IMR-90 (cell line): ENCODE data around the gene TMEM131. TPM values are rescaled to one million over a fixed set of nuclear protein-coding genes. Genes with fewer than 3 reads are reported as not detected.

Source experiments
- ATAC-seq: fragments of 200-7000 bp; cut with Tn5 transposase; 2 replicates; pipeline ENCODE4 v1.9.1; 2020; ENCODE audit warnings: low read depth, mild to moderate bottlenecking, moderate library complexity
- BruUV-seq: library from RNA; stranded (reverse); fragments of 400-500 nt; replicated peaks from 2 replicates; lab custom pipeline; 2021; lab: Mats Ljungman, UMichigan
- CTCF ChIA-PET: fragments of 300-600 bp; formaldehyde crosslinking; extraction: SDS; loops from one replicate; lab custom pipeline; 2021; ENCODE audit warnings: antibody characterized with exemption; lab: Yijun Ruan, JAX
- POLR2A ChIA-PET: fragments of 300-600 bp; sonication (Branson Sonifier 250); formaldehyde crosslinking; loops from one replicate; lab custom pipeline; 2022; ENCODE audit warnings: antibody characterized with exemption; ENCODE audit not compliant: unreplicated experiment; lab: Charles Lee
- DNase-seq: peaks from one replicate; pipeline ENCODE4 v3.0.0; 2013
- H2AFZ ChIP-seq: replicated peaks from 2 replicates; pipeline ENCODE3; 2013; ENCODE audit warnings: low read length, mild to moderate bottlenecking; ENCODE audit not compliant: poor library complexity
- H2AK5ac ChIP-seq: 2 replicates; pipeline ENCODE4 v1.6.1; 2013; ENCODE audit warnings: low read depth, low read length, inconsistent platforms
- H2AK9ac ChIP-seq: replicated peaks from 2 replicates; pipeline ENCODE3; 2013; ENCODE audit warnings: mild to moderate bottlenecking, low read depth, low read length, moderate library complexity; ENCODE audit not compliant: poor library complexity
- H2BK120ac ChIP-seq: 2 replicates; pipeline ENCODE4 v1.6.1; 2013; ENCODE audit warnings: low read depth, low read length, inconsistent platforms
- H2BK15ac ChIP-seq: 3 replicates; pipeline ENCODE4 v1.6.1; 2013; ENCODE audit warnings: low read depth, low read length, inconsistent platforms
- H2BK20ac ChIP-seq: 2 replicates; pipeline ENCODE4 v1.6.1; 2013; ENCODE audit warnings: low read depth, mild to moderate bottlenecking, inconsistent platforms, low read length, moderate library complexity
- H2BK5ac ChIP-seq: 2 replicates; pipeline ENCODE4 v1.6.1; 2013; ENCODE audit warnings: mild to moderate bottlenecking, low read depth, low read length, inconsistent platforms; ENCODE audit not compliant: poor library complexity, severe bottlenecking
- H3K14ac ChIP-seq: replicated peaks from 2 replicates; pipeline ENCODE4 v1.6.1; 2013; ENCODE audit warnings: low read depth, low read length, inconsistent platforms
- H3K18ac ChIP-seq: 2 replicates; pipeline ENCODE4 v1.6.1; 2013; ENCODE audit warnings: low read depth, low read length, control low read depth
- H3K23ac ChIP-seq: 2 replicates; pipeline ENCODE4 v1.6.1; 2013; ENCODE audit warnings: low read depth, low read length, inconsistent platforms
- H3K27ac ChIP-seq: 2 replicates; pipeline ENCODE4 v1.5.1; 2013; ENCODE audit warnings: mild to moderate bottlenecking, control low read depth, low read length; ENCODE audit not compliant: insufficient read depth
- H3K27me3 ChIP-seq: 2 replicates; pipeline ENCODE4 v1.6.1; 2013; ENCODE audit warnings: low read length; ENCODE audit not compliant: control insufficient read depth, insufficient read depth
- H3K36me3 ChIP-seq: 2 replicates; pipeline ENCODE4 v1.6.1; 2013; ENCODE audit warnings: low read length, mixed read lengths; ENCODE audit not compliant: control insufficient read depth, insufficient read depth
- H3K4ac ChIP-seq: 2 replicates; pipeline ENCODE4 v1.6.1; 2013; ENCODE audit warnings: low read depth, low read length, inconsistent platforms
- H3K4me1 ChIP-seq: 2 replicates; pipeline ENCODE4 v1.6.1; 2013; ENCODE audit warnings: low read length, mixed read lengths; ENCODE audit not compliant: control insufficient read depth, insufficient read depth
- H3K4me2 ChIP-seq: 2 replicates; pipeline ENCODE4 v1.6.1; 2013; ENCODE audit warnings: low read depth, mild to moderate bottlenecking, control low read depth, low read length, moderate library complexity
- H3K4me3 ChIP-seq: 2 replicates; pipeline ENCODE4 v1.5.1; 2013; ENCODE audit warnings: low read depth, mild to moderate bottlenecking, control low read depth, low read length, moderate library complexity; ENCODE audit not compliant: insufficient read depth
- H3K56ac ChIP-seq: 2 replicates; pipeline ENCODE4 v1.6.1; 2013; ENCODE audit warnings: low read length, inconsistent platforms; ENCODE audit not compliant: insufficient read depth; ENCODE audit errors: extremely low read depth
- H3K79me1 ChIP-seq, 2 experiments: 2 replicates each; pipeline ENCODE4 v1.6.1; 2013; ENCODE audit warnings: low read length in 2 of 2, inconsistent platforms in 1 of 2, low read depth in 1 of 2
- H3K9ac ChIP-seq: 2 replicates; pipeline ENCODE4 v1.6.1; 2013; ENCODE audit warnings: low read depth, low read length, control low read depth
- H3K9me1 ChIP-seq: 2 replicates; pipeline ENCODE4 v1.6.1; 2013; ENCODE audit warnings: low read length, inconsistent platforms; ENCODE audit not compliant: insufficient read depth
- H3K9me3 ChIP-seq: 2 replicates; pipeline ENCODE4 v1.6.1; 2013; ENCODE audit warnings: low read length; ENCODE audit not compliant: control insufficient read depth, insufficient read depth
- H4K20me1 ChIP-seq: 2 replicates; pipeline ENCODE4 v1.6.1; 2013; ENCODE audit warnings: low read length, inconsistent platforms; ENCODE audit not compliant: insufficient read depth
- H4K5ac ChIP-seq: 2 replicates; pipeline ENCODE4 v1.6.1; 2013; ENCODE audit warnings: mild to moderate bottlenecking, low read depth, low read length, control low read depth
- H4K8ac ChIP-seq, 2 experiments: 2 replicates each; pipeline ENCODE4 v1.6.1; 2013; ENCODE audit warnings: low read depth in 2 of 2, low read length in 2 of 2, control low read depth in 1 of 2, inconsistent platforms in 1 of 2
- H4K91ac ChIP-seq: 2 replicates; pipeline ENCODE4 v1.6.1; 2013; ENCODE audit warnings: low read depth, low read length, inconsistent platforms; ENCODE audit not compliant: insufficient read depth
- BHLHE40 ChIP-seq: fragments of 150-350 bp; IDR thresholded peaks from 2 replicates; pipeline ENCODE4 v1.6.1; 2016; ENCODE audit warnings: mild to moderate bottlenecking, low read depth, low read length
- CEBPB ChIP-seq: IDR thresholded peaks from 2 replicates; pipeline ENCODE4 v1.6.1; 2012; ENCODE audit warnings: low read depth, low read length, improper control_type of control experiment
- CHD1 ChIP-seq: IDR thresholded peaks from 2 replicates; pipeline ENCODE4 v1.6.1; 2012; ENCODE audit warnings: low read depth, low read length, improper control_type of control experiment
- FOS ChIP-seq: fragments of 150-350 bp; IDR thresholded peaks from 2 replicates; pipeline ENCODE4 v1.6.1; 2016; ENCODE audit warnings: low read depth, low read length
- MAFK ChIP-seq: IDR thresholded peaks from 2 replicates; pipeline ENCODE4 v1.6.1; 2012; ENCODE audit warnings: low read depth, low read length, improper control_type of control experiment
- MAZ ChIP-seq: IDR thresholded peaks from 2 replicates; pipeline ENCODE4 v1.6.1; 2012; ENCODE audit warnings: low read depth, mild to moderate bottlenecking, low read length, improper control_type of control experiment, moderate library complexity, borderline replicate concordance
- MXI1 ChIP-seq: IDR thresholded peaks from 2 replicates; pipeline ENCODE4 v1.6.1; 2012; ENCODE audit warnings: low read depth, mild to moderate bottlenecking, low read length, moderate library complexity, borderline replicate concordance
- NFE2L2 ChIP-seq: fragments of 150-350 bp; IDR thresholded peaks from 2 replicates; pipeline ENCODE4 v1.6.1; 2016; ENCODE audit warnings: low read depth, mild to moderate bottlenecking, low read length
- POLR2A ChIP-seq: IDR thresholded peaks from 2 replicates; pipeline ENCODE4 v1.6.1; 2012; ENCODE audit warnings: mild to moderate bottlenecking, low read depth, low read length
- RAD21 ChIP-seq: IDR thresholded peaks from 2 replicates; pipeline ENCODE4 v1.6.1; 2012; ENCODE audit warnings: low read length, improper control_type of control experiment
- RCOR1 ChIP-seq: IDR thresholded peaks from 2 replicates; pipeline ENCODE4 v1.6.1; 2012; ENCODE audit warnings: mild to moderate bottlenecking, low read length, improper control_type of control experiment; ENCODE audit not compliant: insufficient replicate concordance
- RFX5 ChIP-seq: IDR thresholded peaks from 2 replicates; pipeline ENCODE4 v1.8.0; 2012; ENCODE audit warnings: low read depth, mild to moderate bottlenecking, low read length, moderate library complexity
- SMC3 ChIP-seq: fragments of 150-350 bp; IDR thresholded peaks from 2 replicates; pipeline ENCODE4 v1.6.1; 2016; ENCODE audit warnings: low read depth, mild to moderate bottlenecking, antibody characterized with exemption, low read length, moderate library complexity
- WGBS, 2 experiments: methylation state at CpG; one replicate each; pipeline versions ENCODE4 v1.1.5 to v1.1.7; 2013; ENCODE audit warnings: missing lambda C conversion rate in 2 of 2; ENCODE audit not compliant: insufficient read length in 1 of 2; ENCODE audit errors: extremely low coverage in 2 of 2; 5-methylcytosine and 5-hydroxymethylcytosine counted together
- dilution Hi-C: fragments of 300-500 bp; cut with HindIII; formaldehyde crosslinking; loops from one replicate; pipeline ENCODE4 v1.14.3; 2018; ENCODE audit warnings: low sequenced_read_pairs; ENCODE audit not compliant: unreplicated experiment
- in situ Hi-C: fragments of 300-500 bp; cut with MboI; formaldehyde crosslinking; loops from 3 replicates; pipeline ENCODE4 v1.14.3; 2019; ENCODE audit warnings: low sequenced_read_pairs, inconsistent platforms, mixed read lengths
- intact Hi-C: fragments of 100-400 bp; cut with micrococcal nuclease; formaldehyde crosslinking; loops from 2 replicates; pipeline ENCODE4 v1.10.0; 2022
- polyA plus RNA-seq, 3 experiments: library from polyadenylated mRNA; depleted of rRNA; stranded (reverse); fragments of >200 nt; gene quantifications; 2 replicates each; pipeline ENCODE4 v1.2.3, GENCODE V29; 2012; ENCODE audit warnings: low replicate concordance in 1 of 3
- total RNA-seq: library from RNA; depleted of rRNA; stranded (reverse); fragments of >200 nt; gene quantifications from 2 replicates; pipeline ENCODE4 v1.2.3, GENCODE V29; 2012
- TF ChIP-seq, protein P1 (sequence below): fragments of 150-350 bp; IDR thresholded peaks from 2 replicates; pipeline ENCODE4 v1.6.1; 2016; ENCODE audit warnings: low read depth, mild to moderate bottlenecking, low read length, moderate library complexity, borderline replicate concordance
- TF ChIP-seq, protein P2 (sequence below): conservative IDR thresholded peaks from 2 replicates; pipeline ENCODE4 v1.5.1; 2012; ENCODE audit warnings: mild to moderate bottlenecking, low read depth, low read length, improper control_type of control experiment
- TF ChIP-seq, protein P3 (sequence below): fragments of 150-350 bp; IDR thresholded peaks from 2 replicates; pipeline ENCODE4 v1.6.1; 2017; ENCODE audit warnings: mild to moderate bottlenecking, antibody characterized with exemption, low read length, low read depth

Gene TMEM131
- total and polyA plus RNA-seq, 2 of the 4 experiments (the other 2 are of a cell fraction): 13.3 to 14.0 TPM

DNA sequence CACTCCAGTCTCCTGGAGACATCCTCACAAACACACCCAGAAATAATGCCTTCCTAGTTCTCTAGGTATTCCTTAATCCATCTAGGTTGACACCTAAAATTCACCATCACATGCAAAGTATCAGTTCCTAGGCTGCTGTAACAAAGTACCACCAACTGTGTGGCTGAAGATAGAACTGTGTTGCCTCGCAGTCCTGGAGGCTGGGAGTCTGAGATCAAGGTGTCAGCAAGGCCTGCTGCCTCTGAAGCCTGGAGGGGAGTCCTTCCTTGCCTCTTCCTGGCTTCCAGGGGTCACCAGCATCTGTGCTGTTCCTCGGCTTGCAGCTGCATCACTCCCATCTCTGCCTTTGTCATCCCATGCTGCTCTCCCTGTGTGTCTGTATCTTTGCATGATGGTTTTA is 36.3 kb upstream of the TMEM131 start:
- no peak for TF ChIP-seq MAFK
- no peak for TF ChIP-seq RFX5
- TF ChIP-seq, protein P1, sequence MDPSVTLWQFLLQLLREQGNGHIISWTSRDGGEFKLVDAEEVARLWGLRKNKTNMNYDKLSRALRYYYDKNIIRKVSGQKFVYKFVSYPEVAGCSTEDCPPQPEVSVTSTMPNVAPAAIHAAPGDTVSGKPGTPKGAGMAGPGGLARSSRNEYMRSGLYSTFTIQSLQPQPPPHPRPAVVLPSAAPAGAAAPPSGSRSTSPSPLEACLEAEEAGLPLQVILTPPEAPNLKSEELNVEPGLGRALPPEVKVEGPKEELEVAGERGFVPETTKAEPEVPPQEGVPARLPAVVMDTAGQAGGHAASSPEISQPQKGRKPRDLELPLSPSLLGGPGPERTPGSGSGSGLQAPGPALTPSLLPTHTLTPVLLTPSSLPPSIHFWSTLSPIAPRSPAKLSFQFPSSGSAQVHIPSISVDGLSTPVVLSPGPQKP: no peak
- TF ChIP-seq, protein P2, sequence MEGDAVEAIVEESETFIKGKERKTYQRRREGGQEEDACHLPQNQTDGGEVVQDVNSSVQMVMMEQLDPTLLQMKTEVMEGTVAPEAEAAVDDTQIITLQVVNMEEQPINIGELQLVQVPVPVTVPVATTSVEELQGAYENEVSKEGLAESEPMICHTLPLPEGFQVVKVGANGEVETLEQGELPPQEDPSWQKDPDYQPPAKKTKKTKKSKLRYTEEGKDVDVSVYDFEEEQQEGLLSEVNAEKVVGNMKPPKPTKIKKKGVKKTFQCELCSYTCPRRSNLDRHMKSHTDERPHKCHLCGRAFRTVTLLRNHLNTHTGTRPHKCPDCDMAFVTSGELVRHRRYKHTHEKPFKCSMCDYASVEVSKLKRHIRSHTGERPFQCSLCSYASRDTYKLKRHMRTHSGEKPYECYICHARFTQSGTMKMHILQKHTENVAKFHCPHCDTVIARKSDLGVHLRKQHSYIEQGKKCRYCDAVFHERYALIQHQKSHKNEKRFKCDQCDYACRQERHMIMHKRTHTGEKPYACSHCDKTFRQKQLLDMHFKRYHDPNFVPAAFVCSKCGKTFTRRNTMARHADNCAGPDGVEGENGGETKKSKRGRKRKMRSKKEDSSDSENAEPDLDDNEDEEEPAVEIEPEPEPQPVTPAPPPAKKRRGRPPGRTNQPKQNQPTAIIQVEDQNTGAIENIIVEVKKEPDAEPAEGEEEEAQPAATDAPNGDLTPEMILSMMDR: no peak
- TF ChIP-seq, protein P3, sequence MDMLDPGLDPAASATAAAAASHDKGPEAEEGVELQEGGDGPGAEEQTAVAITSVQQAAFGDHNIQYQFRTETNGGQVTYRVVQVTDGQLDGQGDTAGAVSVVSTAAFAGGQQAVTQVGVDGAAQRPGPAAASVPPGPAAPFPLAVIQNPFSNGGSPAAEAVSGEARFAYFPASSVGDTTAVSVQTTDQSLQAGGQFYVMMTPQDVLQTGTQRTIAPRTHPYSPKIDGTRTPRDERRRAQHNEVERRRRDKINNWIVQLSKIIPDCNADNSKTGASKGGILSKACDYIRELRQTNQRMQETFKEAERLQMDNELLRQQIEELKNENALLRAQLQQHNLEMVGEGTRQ: no peak
- TF ChIP-seq NFE2L2: no peak
- TF ChIP-seq BHLHE40: no peak
- no peak for TF ChIP-seq RAD21
- no peak for TF ChIP-seq CHD1
- TF ChIP-seq POLR2A: no peak
- no peak for TF ChIP-seq FOS
- no peak for TF ChIP-seq MXI1
- no peak for TF ChIP-seq MAZ
- TF ChIP-seq CEBPB: no peak
- TF ChIP-seq SMC3: no peak
- no peak for TF ChIP-seq RCOR1

More for the DNA sequence above, 36.3 kb upstream of the TMEM131 start:
- Histone ChIP-seq H3K79me1 (no peaks in the 10 kb centered on the region), H3K14ac (no peak overlapping the region), H3K36me3 (no peaks in the 10 kb centered on the region), H4K20me1 (no peaks in the 10 kb centered on the region), H2BK5ac (no peak overlapping the region), H3K27me3 (peaks cover 8% of the 10 kb centered on the region), H3K23ac (no peak overlapping the region), H3K4me2 (no peak overlapping the region), H2AK5ac (no peak overlapping the region), H3K27ac (no peak overlapping the region), H3K4me1 (no peaks in the 10 kb centered on the region), H2BK20ac (no peak overlapping the region), H4K91ac (no peak overlapping the region), H3K9me3 (no peaks in the 10 kb centered on the region), H3K4me3 (no peak overlapping the region), H2BK15ac (no peak overlapping the region), H3K56ac (no peak overlapping the region), H3K4ac (no peak overlapping the region), H2AFZ (no peak overlapping the region), H3K18ac (no peak overlapping the region), H4K8ac (no peak overlapping the region), H3K9ac (no peak overlapping the region), H2AK9ac (no peak overlapping the region), H2BK120ac (no peak overlapping the region), H3K9me1 (no peaks in the 10 kb centered on the region), H4K5ac (no peak overlapping the region)
- dilution Hi-C loops: no loop called here
- POLR2A ChIA-PET: no interaction called here
- BruUV-seq: no TSS peak
- no CpG with 5 or more reads among the region's 2 CpGs for WGBS, 2 experiments
- in situ Hi-C loops: no loop called here
- intact Hi-C loops: no loop called here
- CTCF ChIA-PET: interaction anchor here (1.4 kb wide), 1 partner anchor 14 kb away, joined by 3 read pairs; no protein-coding TSS in a partner anchor
- DNase-seq (no peak), ATAC-seq (no peak)
